ENCODE data around the gene FAM120AOS. TPM values are rescaled to one million over a fixed set of nuclear protein-coding genes. Genes with fewer than 3 reads are reported as not detected.

FAM120AOS gene
- total RNA-seq, 1 donor from 2014 or later = 35.8 TPM

- no peak for DNase-seq (ENCODE audit: low read depth)
These were observed 14.1 kb upstream of the FAM120AOS start for GRCh38 chr9:93467462-93467861.

GRCh38 chr9:93467062-93467416 lies 13.7 kb upstream of the FAM120AOS start:
- DNase-seq (ENCODE audit: low read depth) = no peak

GRCh38 chr9:93466416-93467061 lies 13.2 kb upstream of the FAM120AOS start:
- DNase-seq (ENCODE audit: low read depth) = no peak

GRCh38 chr9:93465855-93466254 lies 12.5 kb upstream of the FAM120AOS start:
- DNase-seq (ENCODE audit: low read depth) = no peak

GRCh38 chr9:93464876-93465275 lies 11.5 kb upstream of the FAM120AOS start:
- no peak for DNase-seq (ENCODE audit: low read depth)

GRCh38 chr9:93464395-93464794 lies 11.0 kb upstream of the FAM120AOS start:
- DNase-seq (ENCODE audit: low read depth) = no peak

GRCh38 chr9:93463638-93464248 lies 10.4 kb upstream of the FAM120AOS start:
- no peak for DNase-seq (ENCODE audit: low read depth)

GRCh38 chr9:93461821-93462220 lies 8.4 kb upstream of the FAM120AOS start:
- DNase-seq (ENCODE audit: low read depth) = no peak

GRCh38 chr9:93461414-93461743 lies 8.0 kb upstream of the FAM120AOS start:
- DNase-seq (ENCODE audit: low read depth) = no peak

- DNase-seq (ENCODE audit: low read depth) = no peak
These were observed 7.5 kb upstream of the FAM120AOS start for GRCh38 chr9:93460689-93461413.

GRCh38 chr9:93459432-93459847 lies 6.1 kb upstream of the FAM120AOS start:
- DNase-seq (ENCODE audit: low read depth) = peak; percentile 20

- no peak for DNase-seq (ENCODE audit: low read depth)
These were observed 5.3 kb upstream of the FAM120AOS start for GRCh38 chr9:93458712-93459111.

GRCh38 chr9:93457006-93457405 lies 3.6 kb upstream of the FAM120AOS start:
- DNase-seq (ENCODE audit: low read depth) = no peak

- DNase-seq (ENCODE audit: low read depth) = no peak
These were observed 3.1 kb upstream of the FAM120AOS start for GRCh38 chr9:93456504-93456903.

- DNase-seq (ENCODE audit: low read depth) = no peak
These were observed 2.6 kb upstream of the FAM120AOS start for GRCh38 chr9:93456022-93456421.

GRCh38 chr9:93452710-93453046 lies 703 bp downstream of the FAM120AOS start:
- no peak for DNase-seq (ENCODE audit: low read depth)

GRCh38 chr9:93451849-93452709 lies 1.3 kb downstream of the FAM120AOS start:
- peak; percentile 44 for DNase-seq (ENCODE audit: low read depth)

GRCh38 chr9:93450945-93451815 lies 2.2 kb downstream of the FAM120AOS start, which contains the start of gene FAM120A:
Gene FAM120A (plus strand): TSS chr9:93451685. CDS start chr9:93451916, 231 bp downstream.
- peak; percentile 83 for DNase-seq (ENCODE audit: low read depth)

GRCh38 chr9:93447655-93448054 lies 5.7 kb downstream of the FAM120AOS start:
- no peak for DNase-seq (ENCODE audit: low read depth)

- DNase-seq (ENCODE audit: low read depth) = no peak
These were observed 7.3 kb downstream of the FAM120AOS start for GRCh38 chr9:93446073-93446472.
